ENCODE data around the gene PCDHGB6.
"Not testable (repeated sequence)": the region's sequence is repeated elsewhere in the genome, so short reads cannot be mapped to it uniquely, and the experiment has no call there.

The PCDHGB6 gene

DNA sequence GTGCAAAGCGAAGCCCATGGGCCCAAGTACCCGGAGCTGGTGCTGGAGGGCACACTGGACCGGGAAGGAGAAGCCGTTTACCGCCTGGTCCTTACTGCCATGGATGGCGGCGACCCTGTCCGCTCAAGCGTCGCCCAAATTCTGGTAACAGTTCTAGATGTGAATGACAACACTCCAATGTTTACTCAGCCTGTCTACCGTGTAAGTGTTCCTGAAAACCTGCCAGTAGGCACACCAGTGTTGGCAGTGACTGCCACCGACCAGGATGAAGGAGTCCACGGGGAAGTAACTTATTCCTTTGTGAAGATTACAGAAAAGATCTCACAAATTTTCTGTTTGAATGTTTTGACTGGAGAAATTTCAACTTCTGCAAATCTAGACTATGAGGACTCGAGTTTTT is 33.2 kb upstream of the PCDHGB6 start:
- Histone ChIP-seq H3K9me3 (ENCODE audit: control insufficient read depth, insufficient read depth, low read depth, low read length) (peaks cover 55% of the 10 kb centered on the region), H3K9ac (ENCODE audit: low read length) (no peak overlapping the region), H3K4me1 (ENCODE audit: control insufficient read depth, insufficient read depth, low read length) (no peaks in the 10 kb centered on the region), H3K27ac (ENCODE audit: low read depth, low read length) (no peak overlapping the region), H3K4me3 (ENCODE audit: low read depth, low read length) (no peak overlapping the region), H3K36me3 (ENCODE audit: control insufficient read depth, insufficient read depth, low read length) (no peaks in the 10 kb centered on the region), H3K27me3 (ENCODE audit: control insufficient read depth, insufficient read depth, low read length) (no peaks in the 10 kb centered on the region)

DNA sequence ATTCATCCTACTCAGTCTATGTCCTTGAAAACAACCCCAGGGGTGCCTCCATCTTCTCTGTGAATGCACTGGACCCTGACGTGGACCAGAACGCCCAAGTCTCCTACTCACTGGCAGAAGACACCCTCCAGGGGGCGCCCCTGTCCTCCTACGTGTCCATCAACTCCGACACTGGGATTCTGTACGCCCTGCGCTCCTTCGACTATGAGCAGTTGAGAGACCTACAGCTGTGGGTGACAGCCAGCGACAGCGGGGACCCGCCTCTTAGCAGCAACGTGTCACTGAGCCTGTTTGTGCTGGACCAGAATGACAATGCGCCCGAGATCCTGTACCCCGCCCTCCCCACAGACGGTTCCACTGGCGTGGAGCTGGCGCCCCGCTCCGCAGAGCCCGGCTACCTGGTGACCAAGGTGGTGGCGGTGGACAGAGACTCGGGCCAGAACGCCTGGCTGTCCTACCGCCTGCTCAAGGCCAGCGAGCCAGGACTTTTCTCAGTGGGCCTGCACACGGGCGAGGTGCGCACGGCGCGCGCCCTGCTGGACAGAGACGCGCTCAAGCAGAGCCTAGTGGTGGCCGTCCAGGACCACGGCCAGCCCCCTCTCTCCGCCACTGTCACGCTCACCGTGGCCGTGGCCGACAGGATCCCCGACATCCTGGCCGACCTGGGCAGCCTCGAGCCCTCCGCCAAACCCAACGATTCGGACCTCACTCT is 32.2 kb upstream of the PCDHGB6 start:
- not testable (repeated sequence) for H3K27me3 ChIP-seq (ENCODE audit: control insufficient read depth, insufficient read depth, low read length); H3K27ac ChIP-seq (ENCODE audit: low read depth, low read length); H3K4me3 ChIP-seq (ENCODE audit: low read depth, low read length); H3K9ac ChIP-seq (ENCODE audit: low read length); H3K36me3 ChIP-seq (ENCODE audit: control insufficient read depth, insufficient read depth, low read length); H3K4me1 ChIP-seq (ENCODE audit: control insufficient read depth, insufficient read depth, low read length)
- peaks cover 50% of the 10 kb centered on the region for H3K9me3 ChIP-seq (ENCODE audit: control insufficient read depth, insufficient read depth, low read depth, low read length)

DNA sequence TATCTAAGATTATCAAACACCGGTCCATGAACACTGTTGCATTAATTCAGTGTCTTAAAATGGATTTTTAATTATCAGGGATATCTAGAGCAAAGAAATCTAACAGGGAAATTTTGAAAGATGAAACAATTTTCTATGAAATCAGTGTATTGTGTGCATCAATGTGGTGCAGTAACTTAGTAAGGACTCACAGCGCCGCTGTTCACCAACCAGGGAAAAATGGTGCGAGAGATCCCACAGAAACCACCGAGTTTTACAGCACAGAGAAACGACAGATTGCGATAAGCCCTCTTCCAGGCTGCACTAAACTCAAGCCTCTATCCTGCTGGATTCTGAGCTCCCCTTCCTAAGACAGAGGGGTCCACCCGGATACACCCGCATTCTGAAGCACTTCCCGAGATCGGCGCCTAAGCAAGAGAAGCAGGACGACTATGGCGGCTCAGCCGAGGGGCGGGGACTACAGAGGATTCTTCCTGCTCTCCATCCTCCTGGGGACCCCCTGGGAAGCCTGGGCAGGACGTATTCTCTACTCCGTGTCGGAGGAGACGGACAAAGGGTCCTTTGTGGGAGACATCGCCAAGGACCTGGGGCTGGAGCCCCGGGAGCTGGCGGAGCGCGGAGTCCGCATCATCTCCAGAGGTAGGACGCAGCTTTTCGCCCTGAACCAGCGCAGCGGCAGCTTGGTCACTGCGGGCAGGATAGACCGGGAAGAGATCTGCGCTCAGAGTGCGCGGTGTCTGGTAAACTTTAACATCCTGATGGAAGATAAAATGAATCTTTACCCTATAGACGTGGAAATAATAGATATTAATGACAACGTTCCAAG is 25.1 kb upstream of the PCDHGB6 start, which contains the start of gene PCDHGA7:
Gene PCDHGA7 (plus strand): TSS at position 274 of the 826 bp plus-strand sequence. CDS start 158 bp downstream, at position 432.
- peaks cover 12% of the 10 kb centered on the region for H3K27me3 ChIP-seq (ENCODE audit: control insufficient read depth, insufficient read depth, low read length)
- peaks cover 32% of the 10 kb centered on the region for H3K9me3 ChIP-seq (ENCODE audit: control insufficient read depth, insufficient read depth, low read depth, low read length)
- H3K36me3 ChIP-seq (ENCODE audit: control insufficient read depth, insufficient read depth, low read length): no peaks in the 10 kb centered on the region
- H3K9ac ChIP-seq (ENCODE audit: low read length): peak within 1 kb of the TSS; percentile 54
- H3K4me1 ChIP-seq (ENCODE audit: control insufficient read depth, insufficient read depth, low read length): no peaks in the 10 kb centered on the region
- H3K4me3 ChIP-seq (ENCODE audit: low read depth, low read length): peak within 1 kb of the TSS; percentile 71
- H3K27ac ChIP-seq (ENCODE audit: low read depth, low read length): no peak within 1 kb of the TSS

DNA sequence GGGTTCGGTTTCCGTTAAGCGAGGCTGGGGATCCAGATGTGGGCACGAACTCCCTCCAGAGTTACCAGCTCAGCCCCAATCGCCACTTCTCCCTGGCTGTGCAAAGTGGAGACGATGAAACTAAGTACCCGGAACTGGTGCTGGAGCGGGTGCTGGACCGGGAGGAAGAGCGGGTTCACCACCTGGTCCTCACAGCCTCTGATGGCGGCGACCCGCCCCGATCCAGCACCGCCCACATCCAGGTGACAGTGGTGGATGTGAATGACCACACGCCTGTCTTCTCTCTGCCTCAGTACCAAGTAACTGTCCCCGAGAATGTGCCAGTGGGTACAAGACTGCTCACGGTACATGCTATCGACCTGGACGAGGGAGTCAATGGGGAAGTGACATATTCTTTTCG is 24.5 kb upstream of the PCDHGB6 start:
- Histone ChIP-seq H3K27ac (ENCODE audit: low read depth, low read length) (no peak overlapping the region), H3K9ac (ENCODE audit: low read length) (no peak overlapping the region), H3K27me3 (ENCODE audit: control insufficient read depth, insufficient read depth, low read length) (peaks cover 16% of the 10 kb centered on the region), H3K9me3 (ENCODE audit: control insufficient read depth, insufficient read depth, low read depth, low read length) (peaks cover 34% of the 10 kb centered on the region), H3K36me3 (ENCODE audit: control insufficient read depth, insufficient read depth, low read length) (peaks cover 1% of the 10 kb centered on the region; the same call in 1 of the 2 replicates), H3K4me3 (ENCODE audit: low read depth, low read length) (peak overlapping the region; percentile 71), H3K4me1 (ENCODE audit: control insufficient read depth, insufficient read depth, low read length) (no peaks in the 10 kb centered on the region)

DNA sequence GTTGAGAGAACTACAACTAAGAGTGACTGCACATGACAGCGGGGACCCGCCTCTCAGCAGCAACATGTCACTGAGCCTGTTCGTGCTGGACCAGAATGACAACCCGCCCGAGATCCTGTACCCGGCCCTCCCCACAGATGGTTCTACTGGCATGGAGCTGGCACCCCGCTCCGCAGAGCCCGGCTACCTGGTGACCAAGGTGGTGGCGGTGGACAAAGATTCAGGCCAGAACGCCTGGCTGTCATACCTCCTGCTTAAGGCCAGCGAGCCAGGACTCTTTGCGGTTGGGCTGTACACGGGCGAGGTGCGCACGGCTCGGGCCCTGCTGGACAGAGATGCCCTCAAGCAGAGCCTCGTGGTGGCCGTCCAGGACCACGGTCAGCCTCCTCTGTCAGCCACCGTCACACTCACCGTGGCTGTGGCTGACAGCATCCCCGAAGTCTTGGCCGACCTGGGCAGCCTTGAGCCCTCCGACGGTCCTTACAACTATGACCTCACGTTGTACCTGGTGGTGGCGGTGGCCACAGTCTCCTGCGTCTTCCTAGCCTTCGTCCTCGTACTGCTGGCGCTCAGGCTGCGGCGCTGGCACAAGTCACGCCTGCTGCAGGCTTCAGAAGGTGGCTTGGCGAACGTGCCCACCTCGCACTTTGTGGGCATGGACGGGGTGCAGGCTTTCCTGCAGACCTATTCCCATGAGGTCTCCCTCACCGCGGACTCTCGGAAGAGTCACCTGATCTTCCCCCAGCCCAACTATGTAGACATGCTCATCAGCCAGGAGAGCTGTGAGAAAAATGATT is 23.2 kb upstream of the PCDHGB6 start:
- Histone ChIP-seq H3K9me3 (ENCODE audit: control insufficient read depth, insufficient read depth, low read depth, low read length) (peaks cover 48% of the 10 kb centered on the region), H3K27ac (ENCODE audit: low read depth, low read length) (no peak overlapping the region), H3K36me3 (ENCODE audit: control insufficient read depth, insufficient read depth, low read length) (peaks cover 6% of the 10 kb centered on the region; the same call in 1 of the 2 replicates), H3K27me3 (ENCODE audit: control insufficient read depth, insufficient read depth, low read length) (peaks cover 19% of the 10 kb centered on the region), H3K9ac (ENCODE audit: low read length) (no peak overlapping the region), H3K4me1 (ENCODE audit: control insufficient read depth, insufficient read depth, low read length) (no peaks in the 10 kb centered on the region), H3K4me3 (ENCODE audit: low read depth, low read length) (no peak overlapping the region)

DNA sequence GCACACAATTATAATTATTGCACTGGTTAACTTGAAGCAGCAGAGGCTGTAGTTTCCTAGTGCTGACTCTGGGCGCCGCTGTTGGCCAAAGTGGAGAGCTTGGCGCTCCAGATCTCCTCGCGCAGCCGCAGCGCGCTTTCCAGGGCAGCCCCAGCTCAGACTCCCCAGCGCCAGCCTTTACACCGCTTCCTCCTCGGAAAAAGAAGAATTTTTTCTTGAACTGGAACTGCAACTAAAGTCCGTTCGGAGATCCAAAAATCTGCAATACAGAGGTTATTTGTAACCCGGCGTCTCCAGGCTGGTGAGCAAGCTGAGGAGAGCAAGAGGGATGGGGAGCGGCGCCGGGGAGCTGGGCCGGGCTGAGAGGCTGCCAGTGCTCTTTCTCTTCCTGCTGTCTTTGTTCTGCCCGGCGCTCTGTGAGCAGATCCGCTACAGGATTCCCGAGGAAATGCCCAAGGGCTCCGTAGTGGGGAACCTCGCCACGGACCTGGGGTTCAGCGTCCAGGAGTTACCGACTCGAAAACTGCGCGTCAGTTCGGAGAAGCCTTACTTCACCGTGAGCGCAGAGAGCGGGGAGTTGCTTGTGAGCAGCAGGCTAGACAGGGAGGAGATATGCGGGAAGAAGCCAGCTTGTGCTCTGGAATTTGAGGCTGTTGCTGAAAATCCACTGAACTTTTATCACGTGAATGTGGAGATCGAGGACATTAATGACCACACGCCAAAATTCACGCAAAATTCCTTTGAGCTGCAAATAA is 20.1 kb upstream of the PCDHGB6 start, which contains the start of gene PCDHGB4:
Gene PCDHGB4 (plus strand): TSS at position 142 of the 755 bp plus-strand sequence. CDS start 187 bp downstream, at position 329.
- Histone ChIP-seq H3K4me3 (ENCODE audit: low read depth, low read length) (peak within 1 kb of the TSS; percentile 57), H3K9ac (ENCODE audit: low read length) (peak within 1 kb of the TSS; percentile 49), H3K9me3 (ENCODE audit: control insufficient read depth, insufficient read depth, low read depth, low read length) (peaks cover 70% of the 10 kb centered on the region), H3K36me3 (ENCODE audit: control insufficient read depth, insufficient read depth, low read length) (peaks cover 22% of the 10 kb centered on the region), H3K27me3 (ENCODE audit: control insufficient read depth, insufficient read depth, low read length) (peaks cover 19% of the 10 kb centered on the region)
- not testable (repeated sequence) for H3K27ac ChIP-seq (ENCODE audit: low read depth, low read length); H3K4me1 ChIP-seq (ENCODE audit: control insufficient read depth, insufficient read depth, low read length)

DNA sequence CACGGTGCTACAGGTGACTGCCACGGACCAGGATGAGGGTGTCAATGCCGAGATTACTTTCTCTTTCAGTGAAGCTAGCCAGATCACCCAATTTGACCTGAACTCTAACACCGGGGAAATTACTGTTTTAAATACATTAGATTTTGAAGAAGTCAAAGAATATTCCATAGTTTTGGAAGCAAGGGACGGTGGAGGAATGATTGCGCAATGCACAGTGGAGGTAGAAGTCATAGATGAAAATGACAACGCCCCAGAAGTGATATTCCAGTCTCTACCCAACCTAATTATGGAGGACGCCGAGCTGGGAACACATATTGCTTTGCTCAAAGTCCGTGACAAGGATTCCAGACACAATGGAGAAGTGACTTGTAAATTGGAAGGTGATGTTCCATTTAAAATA is 19.2 kb upstream of the PCDHGB6 start:
- Histone ChIP-seq H3K27ac (ENCODE audit: low read depth, low read length) (no peak overlapping the region), H3K4me3 (ENCODE audit: low read depth, low read length) (peak overlapping the region; percentile 35), H3K9ac (ENCODE audit: low read length) (no peak overlapping the region), H3K4me1 (ENCODE audit: control insufficient read depth, insufficient read depth, low read length) (no peaks in the 10 kb centered on the region), H3K36me3 (ENCODE audit: control insufficient read depth, insufficient read depth, low read length) (peaks cover 31% of the 10 kb centered on the region), H3K27me3 (ENCODE audit: control insufficient read depth, insufficient read depth, low read length) (peaks cover 12% of the 10 kb centered on the region), H3K9me3 (ENCODE audit: control insufficient read depth, insufficient read depth, low read depth, low read length) (peaks cover 72% of the 10 kb centered on the region)

DNA sequence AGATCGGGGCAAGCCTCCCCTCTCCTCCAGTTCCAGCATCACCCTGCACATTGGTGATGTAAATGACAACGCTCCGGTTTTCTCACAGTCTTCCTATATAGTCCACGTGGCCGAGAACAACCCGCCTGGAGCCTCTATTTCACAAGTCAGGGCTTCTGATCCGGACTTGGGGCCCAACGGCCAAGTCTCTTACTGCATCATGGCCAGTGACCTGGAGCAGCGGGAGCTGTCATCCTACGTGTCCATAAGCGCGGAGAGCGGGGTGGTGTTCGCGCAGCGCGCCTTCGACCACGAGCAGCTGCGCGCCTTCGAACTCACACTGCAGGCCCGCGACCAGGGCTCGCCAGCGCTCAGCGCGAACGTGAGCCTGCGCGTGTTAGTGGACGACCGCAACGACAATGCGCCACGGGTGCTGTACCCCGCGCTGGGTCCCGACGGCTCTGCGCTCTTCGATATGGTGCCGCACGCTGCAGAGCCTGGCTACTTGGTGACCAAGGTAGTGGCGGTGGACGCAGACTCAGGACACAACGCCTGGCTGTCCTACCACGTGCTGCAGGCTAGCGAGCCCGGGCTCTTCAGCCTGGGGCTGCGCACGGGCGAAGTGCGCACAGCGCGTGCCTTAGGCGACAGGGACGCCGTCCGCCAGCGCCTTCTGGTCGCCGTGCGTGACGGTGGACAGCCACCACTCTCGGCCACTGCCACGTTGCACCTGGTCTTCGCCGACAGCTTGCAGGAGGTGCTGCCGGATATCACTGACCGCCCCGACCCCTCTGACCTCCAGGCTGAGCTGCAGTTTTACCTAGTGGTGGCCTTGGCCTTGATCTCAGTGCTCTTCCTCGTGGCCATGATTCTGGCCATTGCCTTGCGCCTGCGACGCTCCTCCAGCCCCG is 18.4 kb upstream of the PCDHGB6 start:
- 0 out of 2 replicates have a peak overlapping the region, but pooled peaks have one; percentile 11 for H3K4me3 ChIP-seq (ENCODE audit: low read depth, low read length)

DNA sequence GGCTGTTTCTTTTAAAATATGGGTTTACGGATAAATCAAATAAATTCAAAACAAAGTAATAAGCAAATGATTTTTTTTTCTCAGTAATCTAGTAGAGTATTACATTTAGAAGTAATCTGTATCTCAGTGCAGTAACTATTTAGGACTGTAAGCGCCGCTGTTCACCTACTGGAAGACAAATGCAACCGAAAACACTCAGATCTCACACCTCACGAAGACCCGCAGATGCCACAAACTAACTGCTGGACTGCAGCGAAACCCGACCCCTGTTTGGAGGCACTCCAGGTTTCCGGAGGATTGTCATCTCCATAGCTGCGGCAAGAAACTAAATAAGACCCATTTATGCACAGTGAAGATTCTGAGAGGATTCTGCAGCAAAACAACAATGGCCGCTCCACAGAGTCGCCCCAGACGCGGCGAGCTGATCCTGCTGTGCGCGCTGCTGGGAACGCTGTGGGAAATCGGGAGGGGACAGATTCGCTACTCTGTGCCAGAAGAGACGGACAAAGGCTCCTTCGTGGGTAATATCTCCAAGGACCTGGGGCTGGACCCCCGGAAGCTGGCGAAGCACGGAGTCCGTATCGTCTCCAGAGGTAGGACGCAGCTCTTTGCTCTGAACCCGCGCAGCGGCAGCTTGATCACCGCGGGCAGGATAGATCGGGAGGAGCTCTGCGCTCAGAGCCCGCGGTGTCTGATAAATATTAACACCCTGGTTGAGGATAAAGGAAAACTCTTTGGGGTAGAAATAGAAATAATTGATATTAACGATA is 15.2 kb upstream of the PCDHGB6 start, which contains the start of gene PCDHGA8:
Gene PCDHGA8 (plus strand): TSS at position 205 of the 770 bp plus-strand sequence. CDS start 181 bp downstream, at position 386.
- Histone ChIP-seq H3K4me1 (ENCODE audit: control insufficient read depth, insufficient read depth, low read length) (no peaks in the 10 kb centered on the region), H3K9me3 (ENCODE audit: control insufficient read depth, insufficient read depth, low read depth, low read length) (peaks cover 77% of the 10 kb centered on the region), H3K27me3 (ENCODE audit: control insufficient read depth, insufficient read depth, low read length) (peaks cover 7% of the 10 kb centered on the region; the same call in 1 of the 2 replicates), H3K27ac (ENCODE audit: low read depth, low read length) (no peak within 1 kb of the TSS), H3K36me3 (ENCODE audit: control insufficient read depth, insufficient read depth, low read length) (peaks cover 36% of the 10 kb centered on the region), H3K9ac (ENCODE audit: low read length) (no peak within 1 kb of the TSS), H3K4me3 (ENCODE audit: low read depth, low read length) (no peak within 1 kb of the TSS)

More for the DNA sequence above, 18.4 kb upstream of the PCDHGB6 start:
- Histone ChIP-seq H3K9me3 (ENCODE audit: control insufficient read depth, insufficient read depth, low read depth, low read length) (peaks cover 72% of the 10 kb centered on the region), H3K27me3 (ENCODE audit: control insufficient read depth, insufficient read depth, low read length) (peaks cover 7% of the 10 kb centered on the region; the same call in 1 of the 2 replicates), H3K27ac (ENCODE audit: low read depth, low read length) (no peak overlapping the region), H3K36me3 (ENCODE audit: control insufficient read depth, insufficient read depth, low read length) (peaks cover 36% of the 10 kb centered on the region), H3K4me1 (ENCODE audit: control insufficient read depth, insufficient read depth, low read length) (no peaks in the 10 kb centered on the region), H3K9ac (ENCODE audit: low read length) (no peak overlapping the region)
